Measurements from ENCODE around the gene CLEC3B.

CLEC3B gene

DNA sequence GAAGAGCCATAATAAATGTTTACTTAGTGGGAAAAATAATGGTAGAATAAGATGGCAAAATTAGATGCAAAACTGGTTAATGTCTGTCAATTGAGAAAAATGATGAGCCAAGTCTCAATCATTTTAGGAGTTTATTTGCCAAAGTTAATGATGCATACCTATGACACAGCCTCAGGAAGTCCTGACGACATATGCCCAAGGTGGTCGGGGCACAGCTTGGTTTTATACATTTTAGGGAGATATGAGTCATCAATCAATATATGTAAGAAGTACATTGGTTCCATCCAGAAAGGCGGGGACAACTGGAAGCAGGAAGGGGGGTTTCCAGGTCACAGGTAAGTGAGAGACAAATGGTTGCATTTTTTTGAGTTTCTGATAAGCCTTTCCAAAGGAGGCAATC, 31.5 kb downstream of the CLEC3B start:
- Histone ChIP-seq H3K9me2 (replicated peaks; ENCODE audit: low read depth, low read length) (no peaks in the 10 kb centered on the region), H3K4me1 (ENCODE audit: insufficient read depth, low read length, poor library complexity, severe bottlenecking) (no peaks in the 10 kb centered on the region), H3K9me3 (ENCODE audit: insufficient read depth, low read depth, low read length) (no peaks in the 10 kb centered on the region), H3K4me2 (ENCODE audit: low read depth, low read length, poor library complexity, severe bottlenecking) (no peak overlapping the region), H3K27me3 (ENCODE audit: insufficient read depth, low read length, poor library complexity, severe bottlenecking) (no peaks in the 10 kb centered on the region), H3K4me3 (ENCODE audit: low read length, poor library complexity, severe bottlenecking) (no peak overlapping the region), H3K9ac (ENCODE audit: low read depth, low read length, poor library complexity, severe bottlenecking) (no peak overlapping the region), H3F3A (ENCODE audit: low read depth) (no peaks in the 10 kb centered on the region), H4K20me1 (ENCODE audit: insufficient read depth, low read length, poor library complexity, severe bottlenecking) (no peaks in the 10 kb centered on the region), H3K36me3 (ENCODE audit: insufficient read depth, low read length) (no peaks in the 10 kb centered on the region), H3K79me2 (ENCODE audit: insufficient read depth, low read length) (no peaks in the 10 kb centered on the region), H2AFZ (ENCODE audit: low read length) (no peak overlapping the region)
- TF ChIP-seq EZH2phosphoT487 (IDR thresholded peaks at IDR 0.05; ENCODE audit: borderline replicate concordance) (no peak), CTCF (conservative IDR thresholded peaks at IDR 0.05; ENCODE audit: low read length) (no peak)

DNA sequence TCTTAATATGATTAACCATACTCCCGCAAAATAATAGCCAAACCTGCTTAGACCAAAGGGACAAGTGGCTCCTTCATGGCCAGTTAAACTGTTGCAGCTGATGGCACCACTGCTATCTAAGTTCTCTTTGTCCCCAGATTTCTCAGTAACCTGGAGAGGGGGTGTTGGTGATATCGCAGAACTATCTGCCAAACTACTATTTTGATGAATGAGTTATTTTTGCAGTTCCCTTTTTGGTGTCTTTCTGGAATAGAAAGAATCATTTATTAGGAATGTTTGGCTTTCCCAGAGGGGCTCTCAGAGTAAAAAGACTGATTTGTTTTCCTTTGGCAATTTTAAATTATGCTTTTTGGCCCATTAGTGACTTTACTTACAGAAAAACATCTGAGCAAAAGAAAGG, 33.0 kb downstream of the CLEC3B start:
- H3K36me3 ChIP-seq (ENCODE audit: insufficient read depth, low read length), result no peaks in the 10 kb centered on the region
- H3K9ac ChIP-seq (ENCODE audit: low read depth, low read length, poor library complexity, severe bottlenecking), result no peak overlapping the region
- no peak overlapping the region for H2AFZ ChIP-seq (ENCODE audit: low read length)
- no peaks in the 10 kb centered on the region for H3K4me1 ChIP-seq (ENCODE audit: insufficient read depth, low read length, poor library complexity, severe bottlenecking)
- H3K27me3 ChIP-seq (ENCODE audit: insufficient read depth, low read length, poor library complexity, severe bottlenecking), result no peaks in the 10 kb centered on the region
- H3K9me2 ChIP-seq (replicated peaks; ENCODE audit: low read depth, low read length), result no peaks in the 10 kb centered on the region
- H3K4me2 ChIP-seq (ENCODE audit: low read depth, low read length, poor library complexity, severe bottlenecking), result no peak overlapping the region
- H3K4me3 ChIP-seq (ENCODE audit: low read length, poor library complexity, severe bottlenecking), result no peak overlapping the region
- TF ChIP-seq CTCF (conservative IDR thresholded peaks at IDR 0.05; ENCODE audit: low read length) (no peak), EZH2phosphoT487 (IDR thresholded peaks at IDR 0.05; ENCODE audit: borderline replicate concordance) (no peak)
- no peaks in the 10 kb centered on the region for H3F3A ChIP-seq (ENCODE audit: low read depth)
- H4K20me1 ChIP-seq (ENCODE audit: insufficient read depth, low read length, poor library complexity, severe bottlenecking), result no peaks in the 10 kb centered on the region
- H3K9me3 ChIP-seq (ENCODE audit: insufficient read depth, low read depth, low read length), result no peaks in the 10 kb centered on the region
- H3K79me2 ChIP-seq (ENCODE audit: insufficient read depth, low read length), result no peaks in the 10 kb centered on the region

GRCh38 chr3:45060165-45060892, 34.2 kb downstream of the CLEC3B start:
- H3F3A ChIP-seq (ENCODE audit: low read depth), result no peaks in the 10 kb centered on the region
- H3K27me3 ChIP-seq (ENCODE audit: insufficient read depth, low read length, poor library complexity, severe bottlenecking), result no peaks in the 10 kb centered on the region
- TF ChIP-seq CTCF (conservative IDR thresholded peaks at IDR 0.05; ENCODE audit: low read length), result no peak
- TF ChIP-seq EZH2phosphoT487 (IDR thresholded peaks at IDR 0.05; ENCODE audit: borderline replicate concordance), result no peak
- no peak overlapping the region for H2AFZ ChIP-seq (ENCODE audit: low read length)
- H4K20me1 ChIP-seq (ENCODE audit: insufficient read depth, low read length, poor library complexity, severe bottlenecking), result no peaks in the 10 kb centered on the region
- no peaks in the 10 kb centered on the region for H3K79me2 ChIP-seq (ENCODE audit: insufficient read depth, low read length)
- H3K36me3 ChIP-seq (ENCODE audit: insufficient read depth, low read length), result no peaks in the 10 kb centered on the region
- no peak overlapping the region for H3K4me3 ChIP-seq (ENCODE audit: low read length, poor library complexity, severe bottlenecking)
- peaks cover 5% of the 10 kb centered on the region for H3K4me1 ChIP-seq (ENCODE audit: insufficient read depth, low read length, poor library complexity, severe bottlenecking)
- H3K9me2 ChIP-seq (replicated peaks; ENCODE audit: low read depth, low read length), result no peaks in the 10 kb centered on the region
- no peaks in the 10 kb centered on the region for H3K9me3 ChIP-seq (ENCODE audit: insufficient read depth, low read depth, low read length)
- no peak overlapping the region for H3K9ac ChIP-seq (ENCODE audit: low read depth, low read length, poor library complexity, severe bottlenecking)
- no peak overlapping the region for H3K4me2 ChIP-seq (ENCODE audit: low read depth, low read length, poor library complexity, severe bottlenecking)

Data from Loucy (cell line).